ENCODE measurements around the gene DPYD. TPM values are rescaled to one million over a fixed set of nuclear protein-coding genes. Genes with fewer than 3 reads are reported as not detected.

Gene DPYD
- total and polyA plus RNA-seq, 4 donors: 3.7 to 25.5 (median 10.6) TPM

GRCh38 chr1:97803026-97803425 is 117.8 kb downstream of the DPYD start:
- Histone ChIP-seq H3K27ac (ENCODE audit: low read depth, low read length) (no peak overlapping the region), H3K4me3 (ENCODE audit: low read depth, low read length) (no peak overlapping the region), H3K36me3 (ENCODE audit: control insufficient read depth, insufficient read depth, low read length) (no peaks in the 10 kb centered on the region), H3K4me1 (ENCODE audit: control insufficient read depth, insufficient read depth, low read length) (no peaks in the 10 kb centered on the region), H3K9me3 (ENCODE audit: control insufficient read depth, insufficient read depth, low read length) (no peaks in the 10 kb centered on the region), H3K27me3 (ENCODE audit: control insufficient read depth, insufficient read depth, low read length) (no peaks in the 10 kb centered on the region)
- peak in 1 of 6 donors; percentile 75 for DNase-seq (ENCODE audit: low read depth in 4 of 6, low spot score in 6 of 6)
- WGBS (ENCODE audit: insufficient coverage): no CpG with 5 or more reads among the region's 3 CpGs

- DNase-seq (ENCODE audit: low read depth in 4 of 6, low spot score in 6 of 6): peak in 1 of 6 donors; percentile 67
- no peaks in the 10 kb centered on the region for H3K27me3 ChIP-seq (ENCODE audit: control insufficient read depth, insufficient read depth, low read length)
- no peaks in the 10 kb centered on the region for H3K9me3 ChIP-seq (ENCODE audit: control insufficient read depth, insufficient read depth, low read length)
- H3K4me3 ChIP-seq (ENCODE audit: low read depth, low read length): no peak overlapping the region
- H3K27ac ChIP-seq (ENCODE audit: low read depth, low read length): no peak overlapping the region
- no peaks in the 10 kb centered on the region for H3K36me3 ChIP-seq (ENCODE audit: control insufficient read depth, insufficient read depth, low read length)
- no peaks in the 10 kb centered on the region for H3K4me1 ChIP-seq (ENCODE audit: control insufficient read depth, insufficient read depth, low read length)
- WGBS (ENCODE audit: insufficient coverage): 100% methylated on average over 2 of the region's 2 CpGs
Measured at GRCh38 chr1:97802011-97802410, 118.8 kb downstream of the DPYD start.

- Histone ChIP-seq H3K4me1 (ENCODE audit: control insufficient read depth, insufficient read depth, low read length) (no peaks in the 10 kb centered on the region), H3K9me3 (ENCODE audit: control insufficient read depth, insufficient read depth, low read length) (no peaks in the 10 kb centered on the region), H3K36me3 (ENCODE audit: control insufficient read depth, insufficient read depth, low read length) (no peaks in the 10 kb centered on the region), H3K27me3 (ENCODE audit: control insufficient read depth, insufficient read depth, low read length) (no peaks in the 10 kb centered on the region), H3K4me3 (ENCODE audit: low read depth, low read length) (no peak overlapping the region), H3K27ac (ENCODE audit: low read depth, low read length) (no peak overlapping the region)
- peak in 1 of 6 donors; percentile 18 for DNase-seq (ENCODE audit: low read depth in 4 of 6, low spot score in 6 of 6)
- WGBS (ENCODE audit: insufficient coverage): no CpG with 5 or more reads among the region's 2 CpGs
Measured at GRCh38 chr1:97797403-97798183, 123.2 kb downstream of the DPYD start.

- H3K36me3 ChIP-seq (ENCODE audit: control insufficient read depth, insufficient read depth, low read length): no peaks in the 10 kb centered on the region
- H3K4me3 ChIP-seq (ENCODE audit: low read depth, low read length): no peak overlapping the region
- no peak overlapping the region for H3K27ac ChIP-seq (ENCODE audit: low read depth, low read length)
- no peaks in the 10 kb centered on the region for H3K9me3 ChIP-seq (ENCODE audit: control insufficient read depth, insufficient read depth, low read length)
- no peaks in the 10 kb centered on the region for H3K4me1 ChIP-seq (ENCODE audit: control insufficient read depth, insufficient read depth, low read length)
- no CpG with 5 or more reads among the region's 2 CpGs for WGBS (ENCODE audit: insufficient coverage)
- peak in 4 of 6 donors; percentile 4 to 86 (median 24) for DNase-seq (ENCODE audit: low read depth in 4 of 6, low spot score in 6 of 6)
- H3K27me3 ChIP-seq (ENCODE audit: control insufficient read depth, insufficient read depth, low read length): no peaks in the 10 kb centered on the region
Measured at GRCh38 chr1:97796711-97797110, 124.1 kb downstream of the DPYD start.

- H3K9me3 ChIP-seq (ENCODE audit: control insufficient read depth, insufficient read depth, low read length): no peaks in the 10 kb centered on the region
- DNase-seq (ENCODE audit: low read depth in 4 of 6, low spot score in 6 of 6): no peak
- no peak overlapping the region for H3K27ac ChIP-seq (ENCODE audit: low read depth, low read length)
- H3K4me1 ChIP-seq (ENCODE audit: control insufficient read depth, insufficient read depth, low read length): no peaks in the 10 kb centered on the region
- no peaks in the 10 kb centered on the region for H3K36me3 ChIP-seq (ENCODE audit: control insufficient read depth, insufficient read depth, low read length)
- H3K4me3 ChIP-seq (ENCODE audit: low read depth, low read length): no peak overlapping the region
- WGBS (ENCODE audit: insufficient coverage): 100% methylated on average over 2 of the region's 4 CpGs
- H3K27me3 ChIP-seq (ENCODE audit: control insufficient read depth, insufficient read depth, low read length): no peaks in the 10 kb centered on the region
Measured at GRCh38 chr1:97792655-97793054, 128.2 kb downstream of the DPYD start.

- H3K27ac ChIP-seq (ENCODE audit: low read depth, low read length): no peak overlapping the region
- H3K4me1 ChIP-seq (ENCODE audit: control insufficient read depth, insufficient read depth, low read length): no peaks in the 10 kb centered on the region
- DNase-seq (ENCODE audit: low read depth in 4 of 6, low spot score in 6 of 6): no peak
- H3K27me3 ChIP-seq (ENCODE audit: control insufficient read depth, insufficient read depth, low read length): no peaks in the 10 kb centered on the region
- no peaks in the 10 kb centered on the region for H3K36me3 ChIP-seq (ENCODE audit: control insufficient read depth, insufficient read depth, low read length)
- H3K4me3 ChIP-seq (ENCODE audit: low read depth, low read length): no peak overlapping the region
- H3K9me3 ChIP-seq (ENCODE audit: control insufficient read depth, insufficient read depth, low read length): no peaks in the 10 kb centered on the region
Measured at GRCh38 chr1:97791251-97791650, 129.6 kb downstream of the DPYD start.

GRCh38 chr1:97787231-97787630 is 133.6 kb downstream of the DPYD start:
- Histone ChIP-seq H3K27ac (ENCODE audit: low read depth, low read length) (no peak overlapping the region), H3K27me3 (ENCODE audit: control insufficient read depth, insufficient read depth, low read length) (no peaks in the 10 kb centered on the region), H3K36me3 (ENCODE audit: control insufficient read depth, insufficient read depth, low read length) (no peaks in the 10 kb centered on the region), H3K4me1 (ENCODE audit: control insufficient read depth, insufficient read depth, low read length) (no peaks in the 10 kb centered on the region), H3K9me3 (ENCODE audit: control insufficient read depth, insufficient read depth, low read length) (no peaks in the 10 kb centered on the region), H3K4me3 (ENCODE audit: low read depth, low read length) (no peak overlapping the region)
- no CpG with 5 or more reads among the region's 2 CpGs for WGBS (ENCODE audit: insufficient coverage)
- DNase-seq (ENCODE audit: low read depth in 4 of 6, low spot score in 6 of 6): no peak

GRCh38 chr1:97784661-97785060 is 136.2 kb downstream of the DPYD start:
- H3K4me1 ChIP-seq (ENCODE audit: control insufficient read depth, insufficient read depth, low read length): no peaks in the 10 kb centered on the region
- no peak overlapping the region for H3K4me3 ChIP-seq (ENCODE audit: low read depth, low read length)
- no peaks in the 10 kb centered on the region for H3K36me3 ChIP-seq (ENCODE audit: control insufficient read depth, insufficient read depth, low read length)
- no peak for DNase-seq (ENCODE audit: low read depth in 4 of 6, low spot score in 6 of 6)
- no peaks in the 10 kb centered on the region for H3K27me3 ChIP-seq (ENCODE audit: control insufficient read depth, insufficient read depth, low read length)
- H3K27ac ChIP-seq (ENCODE audit: low read depth, low read length): no peak overlapping the region
- no peaks in the 10 kb centered on the region for H3K9me3 ChIP-seq (ENCODE audit: control insufficient read depth, insufficient read depth, low read length)

- Histone ChIP-seq H3K27me3 (ENCODE audit: control insufficient read depth, insufficient read depth, low read length) (no peaks in the 10 kb centered on the region), H3K9me3 (ENCODE audit: control insufficient read depth, insufficient read depth, low read length) (no peaks in the 10 kb centered on the region), H3K4me3 (ENCODE audit: low read depth, low read length) (no peak overlapping the region), H3K36me3 (ENCODE audit: control insufficient read depth, insufficient read depth, low read length) (no peaks in the 10 kb centered on the region), H3K27ac (ENCODE audit: low read depth, low read length) (no peak overlapping the region), H3K4me1 (ENCODE audit: control insufficient read depth, insufficient read depth, low read length) (no peaks in the 10 kb centered on the region)
- 80% methylated on average over 1 of the region's 2 CpGs for WGBS (ENCODE audit: insufficient coverage)
- no peak for DNase-seq (ENCODE audit: low read depth in 4 of 6, low spot score in 6 of 6)
Measured at GRCh38 chr1:97783751-97784150, 137.1 kb downstream of the DPYD start.

GRCh38 chr1:97781762-97782337 is 139.0 kb downstream of the DPYD start:
- Histone ChIP-seq H3K27ac (ENCODE audit: low read depth, low read length) (no peak overlapping the region), H3K4me3 (ENCODE audit: low read depth, low read length) (no peak overlapping the region), H3K9me3 (ENCODE audit: control insufficient read depth, insufficient read depth, low read length) (no peaks in the 10 kb centered on the region), H3K27me3 (ENCODE audit: control insufficient read depth, insufficient read depth, low read length) (no peaks in the 10 kb centered on the region), H3K4me1 (ENCODE audit: control insufficient read depth, insufficient read depth, low read length) (no peaks in the 10 kb centered on the region), H3K36me3 (ENCODE audit: control insufficient read depth, insufficient read depth, low read length) (no peaks in the 10 kb centered on the region)
- WGBS (ENCODE audit: insufficient coverage): 82% methylated on average over 3 of the region's 4 CpGs
- DNase-seq (ENCODE audit: low read depth in 4 of 6, low spot score in 6 of 6): no peak
